ENCODE measurements around the gene SGMS1.

- TF ChIP-seq, protein P1, sequence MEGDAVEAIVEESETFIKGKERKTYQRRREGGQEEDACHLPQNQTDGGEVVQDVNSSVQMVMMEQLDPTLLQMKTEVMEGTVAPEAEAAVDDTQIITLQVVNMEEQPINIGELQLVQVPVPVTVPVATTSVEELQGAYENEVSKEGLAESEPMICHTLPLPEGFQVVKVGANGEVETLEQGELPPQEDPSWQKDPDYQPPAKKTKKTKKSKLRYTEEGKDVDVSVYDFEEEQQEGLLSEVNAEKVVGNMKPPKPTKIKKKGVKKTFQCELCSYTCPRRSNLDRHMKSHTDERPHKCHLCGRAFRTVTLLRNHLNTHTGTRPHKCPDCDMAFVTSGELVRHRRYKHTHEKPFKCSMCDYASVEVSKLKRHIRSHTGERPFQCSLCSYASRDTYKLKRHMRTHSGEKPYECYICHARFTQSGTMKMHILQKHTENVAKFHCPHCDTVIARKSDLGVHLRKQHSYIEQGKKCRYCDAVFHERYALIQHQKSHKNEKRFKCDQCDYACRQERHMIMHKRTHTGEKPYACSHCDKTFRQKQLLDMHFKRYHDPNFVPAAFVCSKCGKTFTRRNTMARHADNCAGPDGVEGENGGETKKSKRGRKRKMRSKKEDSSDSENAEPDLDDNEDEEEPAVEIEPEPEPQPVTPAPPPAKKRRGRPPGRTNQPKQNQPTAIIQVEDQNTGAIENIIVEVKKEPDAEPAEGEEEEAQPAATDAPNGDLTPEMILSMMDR (IDR thresholded peaks at IDR 0.05) = no peak
- TF ChIP-seq EZH2 (IDR thresholded peaks at IDR 0.05) = no peak
These were observed 221.3 kb downstream of the SGMS1 start for GRCh38 chr10:50402466-50402865.

Measured in neural progenitor cell (in vitro differentiated cells).